ENCODE data around the gene AIF1L. TPM values are rescaled to one million over a fixed set of nuclear protein-coding genes. Genes with fewer than 3 reads are reported as not detected.

Gene AIF1L
- polyA plus RNA-seq, 3 donors = not detected

- peaks cover 0 to 5% of the 10 kb centered on the region in 2 donors for H3K27me3 ChIP-seq (ENCODE audit: control insufficient read depth in 2 of 2, insufficient read depth in 2 of 2, low read length in 2 of 2)
- no peak overlapping the region for H3K4me3 Mint-ChIP-seq
- no peak for TF ChIP-seq CTCF (IDR thresholded peaks at IDR 0.05)
- intact Hi-C loops (cut with micrococcal nuclease) = no loop called here
- H3K9me3 Mint-ChIP-seq = no peaks in the 10 kb centered on the region
- H3K4me1 Mint-ChIP-seq = no peaks in the 10 kb centered on the region
- 97% methylated on average over 5 of the region's 9 CpGs for WGBS (ENCODE audit: insufficient coverage)
- H3K36me3 ChIP-seq (replicated peaks in 1 of 2; ENCODE audit: control insufficient read depth in 1 of 2, insufficient read depth in 2 of 2, low read length in 2 of 2) = no peaks in the 10 kb centered on the region
- no peaks in the 10 kb centered on the region for H3K79me2 ChIP-seq (ENCODE audit: insufficient read depth, low read length)
- H3K27ac Mint-ChIP-seq = peak overlapping the region in 1 of 7 donors; percentile 33
- no peaks in the 10 kb centered on the region for H4K20me1 ChIP-seq (ENCODE audit: insufficient read depth, low read length)
- H3K4me1 ChIP-seq (ENCODE audit: control insufficient read depth in 1 of 2, insufficient read depth in 2 of 2, low read length in 2 of 2) = no peaks in the 10 kb centered on the region
- H3K36me3 Mint-ChIP-seq = no peaks in the 10 kb centered on the region
- H3K9ac ChIP-seq (ENCODE audit: insufficient read depth, low read length, poor library complexity, severe bottlenecking) = no peak overlapping the region
- peaks cover 4 to 10% (median 8%) of the 10 kb centered on the region in 3 donors for H3K27me3 Mint-ChIP-seq (ENCODE audit: low read depth in 3 of 3)
- H2AFZ ChIP-seq (ENCODE audit: insufficient read depth, low read depth, low read length, poor library complexity, severe bottlenecking) = no peak overlapping the region
- no peak for DNase-seq
- H3K27ac ChIP-seq (ENCODE audit: low read depth in 1 of 2, low read length in 2 of 2) = no peak overlapping the region
- H3K4me3 ChIP-seq (replicated peaks in 1 of 3; ENCODE audit: low read depth in 2 of 3, low read length in 3 of 3) = no peak overlapping the region
- no peak overlapping the region for H3K4me2 ChIP-seq (replicated peaks; ENCODE audit: extremely low read depth, low read length, poor library complexity, severe bottlenecking)
- H3K9me3 ChIP-seq (replicated peaks in 1 of 2; ENCODE audit: control insufficient read depth in 1 of 2, insufficient read depth in 1 of 2, low read length in 2 of 2) = no peaks in the 10 kb centered on the region
Observed at GRCh38 chr9:131103024-131103423, 6.7 kb downstream of the AIF1L start.

- WGBS (ENCODE audit: insufficient coverage) = 100% methylated on average over 2 of the region's 3 CpGs
- H3K4me3 Mint-ChIP-seq = no peak overlapping the region
Observed at GRCh38 chr9:131103535-131103934, 7.2 kb downstream of the AIF1L start.

More at GRCh38 chr9:131103535-131103934, 7.2 kb downstream of the AIF1L start:
- peaks cover 0 to 7% (median 3%) of the 10 kb centered on the region in 3 donors for H3K27me3 Mint-ChIP-seq (ENCODE audit: low read depth in 3 of 3)
- no peaks in the 10 kb centered on the region for H3K79me2 ChIP-seq (ENCODE audit: insufficient read depth, low read length)
- H3K4me1 Mint-ChIP-seq = no peaks in the 10 kb centered on the region
- no peaks in the 10 kb centered on the region for H4K20me1 ChIP-seq (ENCODE audit: insufficient read depth, low read length)
- no peak overlapping the region for H3K27ac ChIP-seq (ENCODE audit: low read depth in 1 of 2, low read length in 2 of 2)
- no peaks in the 10 kb centered on the region for H3K9me3 ChIP-seq (replicated peaks in 1 of 2; ENCODE audit: control insufficient read depth in 1 of 2, insufficient read depth in 1 of 2, low read length in 2 of 2)
- no peak overlapping the region for H3K4me3 ChIP-seq (replicated peaks in 1 of 3; ENCODE audit: low read depth in 2 of 3, low read length in 3 of 3)
- no peaks in the 10 kb centered on the region for H3K9me3 Mint-ChIP-seq
- no peak overlapping the region for H3K4me2 ChIP-seq (replicated peaks; ENCODE audit: extremely low read depth, low read length, poor library complexity, severe bottlenecking)
- no peak for DNase-seq
- no peaks in the 10 kb centered on the region for H3K36me3 ChIP-seq (replicated peaks in 1 of 2; ENCODE audit: control insufficient read depth in 1 of 2, insufficient read depth in 2 of 2, low read length in 2 of 2)
- H3K27ac Mint-ChIP-seq = no peak overlapping the region
- no peak overlapping the region for H2AFZ ChIP-seq (ENCODE audit: insufficient read depth, low read depth, low read length, poor library complexity, severe bottlenecking)
- H3K9ac ChIP-seq (ENCODE audit: insufficient read depth, low read length, poor library complexity, severe bottlenecking) = no peak overlapping the region
- H3K4me1 ChIP-seq (ENCODE audit: control insufficient read depth in 1 of 2, insufficient read depth in 2 of 2, low read length in 2 of 2) = no peaks in the 10 kb centered on the region
- TF ChIP-seq CTCF (IDR thresholded peaks at IDR 0.05) = no peak
- H3K27me3 ChIP-seq (ENCODE audit: control insufficient read depth in 2 of 2, insufficient read depth in 2 of 2, low read length in 2 of 2) = no peaks in the 10 kb centered on the region
- no peaks in the 10 kb centered on the region for H3K36me3 Mint-ChIP-seq
- intact Hi-C loops (cut with micrococcal nuclease) = no loop called here
